ENCODE results near the gene WSCD2.

The WSCD2 gene

DNA sequence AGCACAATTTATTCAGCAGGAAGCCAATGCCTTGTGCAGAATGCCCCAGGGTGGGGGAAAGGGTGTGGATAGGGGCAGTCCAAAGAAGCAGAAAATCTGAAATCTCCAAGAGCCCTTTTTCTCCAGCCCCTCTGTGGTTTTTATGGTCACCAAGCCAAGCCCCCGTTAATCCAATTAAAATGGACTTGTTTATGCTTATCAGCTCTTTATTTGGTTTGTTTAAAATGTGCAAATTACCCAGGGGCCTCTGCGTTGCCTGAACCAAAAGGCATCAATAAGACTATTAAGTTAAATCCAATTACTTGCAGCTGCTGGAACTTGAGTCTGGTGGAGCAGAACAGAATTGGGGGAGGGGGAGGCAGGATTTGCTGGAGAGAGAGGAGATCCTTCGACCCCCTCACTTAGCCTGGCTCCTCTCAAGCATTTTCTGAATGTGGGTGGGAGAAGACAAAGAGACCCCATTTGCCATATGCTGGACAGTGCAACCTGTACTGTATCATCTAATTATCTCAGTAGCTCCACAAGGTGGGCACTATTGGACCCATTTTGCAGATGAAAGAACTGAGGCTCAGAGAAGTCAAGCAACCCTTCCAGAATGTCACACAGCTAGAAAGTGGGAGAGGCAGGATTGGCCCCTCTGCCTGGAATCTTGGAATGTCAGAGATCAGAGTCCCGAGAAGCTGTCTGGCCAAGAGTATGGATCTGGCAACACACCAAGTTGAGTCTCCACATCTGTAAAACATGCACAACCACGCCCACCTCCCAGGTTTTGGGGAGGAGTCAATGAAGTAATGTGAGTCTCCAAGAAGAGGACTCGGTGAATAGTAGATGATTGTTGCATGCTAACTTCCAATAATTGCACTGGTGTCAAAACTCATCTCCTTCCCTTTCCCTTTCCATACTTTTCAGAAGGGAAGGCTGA lies 143.1 kb downstream of the WSCD2 start:
- DNase-seq: no peak

DNA sequence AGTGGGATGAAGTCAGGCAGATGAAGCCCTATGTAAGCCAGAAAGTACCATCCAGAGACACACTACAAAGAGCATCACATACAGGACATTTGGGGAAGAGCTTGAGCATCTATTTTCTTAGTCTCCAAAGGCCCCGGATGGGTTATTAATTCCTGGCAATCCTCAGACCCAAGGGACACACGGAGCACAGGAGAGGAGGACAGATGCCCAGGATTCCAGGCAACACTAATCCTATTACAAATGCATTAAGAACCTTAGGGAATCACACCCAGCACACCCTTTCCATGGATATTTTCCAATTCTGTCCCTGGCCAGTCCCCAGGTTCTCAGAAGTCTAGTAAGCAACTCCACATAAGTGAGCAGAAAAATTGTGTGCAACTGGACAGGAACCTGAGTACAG lies 144.1 kb downstream of the WSCD2 start:
- DNase-seq: no peak

DNA sequence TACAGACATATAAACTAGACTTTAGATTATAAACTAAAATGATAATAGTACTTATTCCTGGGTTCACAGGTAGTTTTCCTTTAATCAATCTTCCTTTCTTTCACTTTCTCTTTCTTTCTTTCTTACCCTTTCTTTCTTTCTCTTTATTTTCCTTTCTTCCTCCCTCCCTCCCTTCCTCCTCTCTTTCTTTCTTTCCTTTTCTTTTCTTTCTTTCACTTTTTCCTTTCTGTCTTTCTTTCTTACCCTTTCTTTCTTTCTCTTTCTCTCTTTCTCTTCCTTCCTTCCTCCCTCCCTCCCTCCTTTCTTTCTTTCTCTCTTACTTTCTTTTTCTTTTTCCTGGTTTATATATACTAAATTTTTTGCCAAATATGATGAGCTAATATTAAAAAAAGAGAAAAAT lies 148.5 kb downstream of the WSCD2 start:
- no peak for DNase-seq

DNA sequence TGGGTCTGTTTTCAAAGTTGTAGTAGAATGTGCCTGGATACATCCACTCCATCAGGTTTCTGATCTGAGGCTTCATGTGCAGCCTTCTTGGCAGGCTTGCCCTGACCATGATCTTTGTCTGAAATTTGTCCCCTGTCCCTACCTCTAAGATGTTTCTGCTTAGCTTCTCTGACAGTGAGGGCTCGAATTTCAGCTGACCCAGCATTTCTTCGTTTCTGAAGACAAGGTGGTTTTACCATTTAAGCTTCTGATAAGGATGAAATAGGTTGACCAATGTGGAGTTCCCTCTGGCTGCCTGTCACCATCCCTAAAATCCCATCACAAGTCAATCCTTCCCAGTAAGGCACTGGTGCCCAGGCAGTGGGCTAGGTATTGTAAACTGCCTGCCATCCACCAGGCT lies 153.1 kb downstream of the WSCD2 start:
- no peak for DNase-seq

DNA sequence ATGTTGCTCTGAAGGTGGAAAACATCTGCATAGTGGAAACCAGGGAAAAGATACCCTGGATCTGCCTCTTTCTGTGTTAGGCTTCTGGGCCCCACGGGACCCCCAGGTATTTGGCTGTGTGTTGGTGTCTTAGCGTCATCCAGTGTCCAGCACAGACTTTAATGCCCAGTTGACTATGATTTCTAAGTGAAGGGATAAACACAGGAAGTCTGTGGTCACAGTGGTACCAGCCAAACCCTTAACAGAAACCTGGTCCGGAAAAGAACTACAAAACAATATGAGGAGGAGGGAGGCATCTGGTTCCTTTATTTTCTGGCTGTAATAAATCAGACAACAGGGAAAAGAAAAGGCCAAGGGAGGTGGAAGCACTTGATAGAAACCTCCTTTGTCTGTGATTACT lies 153.6 kb downstream of the WSCD2 start:
- DNase-seq: no peak

DNA sequence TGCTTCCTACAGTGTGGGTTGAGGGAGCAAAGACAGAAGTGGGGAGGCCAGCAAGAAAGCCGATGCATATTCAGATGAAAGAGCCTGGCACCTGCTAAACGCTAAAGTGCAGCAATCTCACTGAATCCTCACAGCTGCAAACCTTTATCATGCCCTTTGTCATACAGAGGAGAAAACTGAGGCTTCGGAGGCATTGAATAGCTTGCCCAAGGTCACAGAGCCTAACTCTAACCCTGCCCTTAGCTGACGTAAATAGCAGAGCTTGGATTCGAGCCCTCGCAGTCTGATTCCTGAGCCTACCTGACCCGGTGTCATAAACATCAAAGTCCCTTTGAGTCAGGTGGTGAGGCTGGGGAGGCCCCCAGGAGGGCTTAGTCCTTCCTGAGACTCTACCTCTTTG lies 155.1 kb downstream of the WSCD2 start:
- no peak for DNase-seq

DNA sequence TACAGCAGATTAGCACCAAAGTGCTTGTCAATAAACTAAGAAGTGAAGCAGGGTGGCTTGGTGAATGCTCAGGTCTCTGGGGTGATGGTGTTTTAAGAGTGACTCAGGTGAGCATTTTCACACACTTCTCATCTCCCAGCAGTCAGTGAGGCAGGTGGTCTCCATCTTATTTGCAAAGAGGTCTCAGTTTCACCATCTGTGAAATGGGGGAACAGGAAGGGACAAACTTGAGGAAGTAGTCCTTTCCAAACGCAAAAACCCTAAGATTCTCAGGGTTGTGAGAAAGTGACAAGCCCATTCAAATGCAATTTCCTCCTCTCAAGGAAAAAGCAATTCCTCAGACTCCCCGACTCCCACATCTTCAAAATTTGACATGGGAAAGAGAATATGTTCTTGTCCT lies 155.9 kb downstream of the WSCD2 start:
- no peak for DNase-seq

DNA sequence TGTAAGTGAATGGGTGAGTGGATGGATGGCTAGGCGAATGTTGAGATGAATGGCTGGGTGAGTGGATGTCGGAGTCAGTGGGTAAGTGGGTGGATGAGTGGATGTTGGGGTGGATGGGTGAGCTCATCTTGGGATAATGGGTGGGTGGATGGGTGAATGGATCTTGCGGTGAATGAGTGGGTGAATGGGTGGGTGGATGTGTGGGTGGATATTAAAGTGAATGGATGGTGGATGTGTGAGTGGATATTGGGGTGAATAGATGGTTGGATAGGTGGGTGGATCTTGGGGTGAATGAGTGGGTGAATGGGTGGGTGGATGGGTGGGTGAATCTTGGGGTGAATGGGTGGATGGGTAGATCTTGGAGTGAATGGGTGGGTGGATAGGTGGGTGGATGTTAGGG lies 158.1 kb downstream of the WSCD2 start:
- no peak for DNase-seq

DNA sequence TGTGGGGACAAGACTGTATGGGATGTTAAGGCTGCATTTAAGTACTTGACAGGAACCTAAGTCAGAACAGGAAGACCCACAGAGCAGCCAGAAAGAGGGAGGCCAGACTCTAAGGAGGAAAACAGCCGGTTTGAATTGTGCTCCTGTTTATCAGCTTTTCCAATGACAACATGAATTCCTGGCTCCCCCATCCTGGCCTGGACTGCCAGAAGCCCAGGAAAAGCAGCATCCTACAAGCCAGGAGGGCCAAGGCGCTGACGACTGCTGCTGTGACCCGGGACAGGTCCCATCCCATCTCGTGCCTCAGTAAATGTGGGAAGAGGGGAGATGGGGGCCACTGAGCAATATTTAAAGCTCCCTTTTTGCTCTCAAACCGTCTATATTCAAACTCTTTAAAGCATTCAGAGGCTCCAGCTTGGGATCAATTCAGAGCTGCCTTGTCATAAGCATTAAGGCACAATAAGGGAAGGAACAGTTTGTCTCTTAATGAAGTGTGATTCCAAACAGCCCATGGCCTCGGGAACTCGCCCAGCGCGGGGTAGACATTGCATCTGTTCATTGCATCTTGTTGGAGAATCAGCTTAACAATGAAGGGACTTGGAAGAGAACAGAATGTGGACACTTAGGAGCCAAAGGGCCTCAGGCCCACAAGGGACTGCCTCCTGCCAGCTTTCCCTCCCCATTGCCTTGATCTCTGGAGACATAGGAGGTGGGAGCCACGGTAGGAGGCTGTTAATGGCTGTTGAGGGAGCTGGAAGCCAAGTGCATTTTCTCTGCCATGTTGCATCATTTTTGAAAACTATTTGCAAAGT lies 160.5 kb downstream of the WSCD2 start:
- DNase-seq: peak; percentile 87

DNA sequence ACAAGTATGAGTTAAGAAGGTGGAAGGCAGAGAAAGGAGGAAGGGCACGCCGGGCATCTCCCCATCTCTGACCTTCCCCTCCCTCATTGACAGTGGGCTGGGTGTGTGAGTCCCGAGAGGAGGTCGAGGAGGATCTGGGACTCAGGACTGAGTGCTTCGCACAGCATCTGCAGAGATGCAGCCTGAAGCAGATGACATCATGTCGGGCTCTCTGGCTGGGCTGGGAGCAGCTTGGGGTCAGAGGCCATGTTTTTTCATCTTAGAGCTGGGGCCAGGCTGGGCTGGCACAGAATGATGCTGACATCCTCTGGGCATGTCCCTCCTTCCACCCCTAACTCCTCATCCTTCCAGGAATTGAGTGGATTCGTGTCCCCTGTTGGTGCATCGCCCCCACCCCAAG lies 166.6 kb downstream of the WSCD2 start:
- DNase-seq: no peak

DNA sequence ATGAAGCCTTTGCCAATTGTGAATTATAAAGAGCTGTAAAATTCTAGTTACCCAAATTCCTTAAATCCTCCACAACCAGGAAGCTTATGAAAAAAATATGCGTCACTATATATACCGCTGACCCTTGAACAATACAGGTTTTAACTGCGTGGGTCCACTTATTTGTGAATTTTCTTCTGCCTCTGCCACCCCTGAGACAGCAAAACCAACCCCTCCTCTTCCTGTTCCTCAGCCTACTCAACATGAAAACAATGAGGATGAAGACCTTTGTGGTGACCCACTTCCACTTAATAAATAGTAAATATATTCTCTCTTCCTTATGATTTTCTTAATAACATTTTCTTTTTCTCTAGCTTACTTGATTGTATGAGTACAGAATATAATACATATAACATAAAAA lies 167.9 kb downstream of the WSCD2 start:
- no peak for DNase-seq

DNA sequence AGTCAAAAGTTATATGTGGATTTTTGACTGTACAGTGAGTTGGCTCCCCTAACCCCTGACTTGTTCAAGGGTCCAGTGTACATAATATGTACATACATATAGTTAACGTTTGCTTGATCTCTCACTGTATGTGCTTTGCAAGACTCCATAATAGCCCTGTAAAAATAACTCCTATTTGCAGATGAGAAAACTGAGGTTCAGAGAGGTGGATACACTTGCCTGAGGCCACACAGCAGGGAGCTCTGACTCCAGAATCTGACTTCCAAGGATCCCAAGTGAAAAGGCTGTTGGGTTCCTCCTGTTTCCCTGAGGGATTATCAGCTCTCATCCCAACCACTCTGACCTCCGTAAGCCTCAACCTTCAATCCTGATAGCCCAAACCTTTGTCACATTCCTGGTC lies 168.3 kb downstream of the WSCD2 start:
- no peak for DNase-seq

DNA sequence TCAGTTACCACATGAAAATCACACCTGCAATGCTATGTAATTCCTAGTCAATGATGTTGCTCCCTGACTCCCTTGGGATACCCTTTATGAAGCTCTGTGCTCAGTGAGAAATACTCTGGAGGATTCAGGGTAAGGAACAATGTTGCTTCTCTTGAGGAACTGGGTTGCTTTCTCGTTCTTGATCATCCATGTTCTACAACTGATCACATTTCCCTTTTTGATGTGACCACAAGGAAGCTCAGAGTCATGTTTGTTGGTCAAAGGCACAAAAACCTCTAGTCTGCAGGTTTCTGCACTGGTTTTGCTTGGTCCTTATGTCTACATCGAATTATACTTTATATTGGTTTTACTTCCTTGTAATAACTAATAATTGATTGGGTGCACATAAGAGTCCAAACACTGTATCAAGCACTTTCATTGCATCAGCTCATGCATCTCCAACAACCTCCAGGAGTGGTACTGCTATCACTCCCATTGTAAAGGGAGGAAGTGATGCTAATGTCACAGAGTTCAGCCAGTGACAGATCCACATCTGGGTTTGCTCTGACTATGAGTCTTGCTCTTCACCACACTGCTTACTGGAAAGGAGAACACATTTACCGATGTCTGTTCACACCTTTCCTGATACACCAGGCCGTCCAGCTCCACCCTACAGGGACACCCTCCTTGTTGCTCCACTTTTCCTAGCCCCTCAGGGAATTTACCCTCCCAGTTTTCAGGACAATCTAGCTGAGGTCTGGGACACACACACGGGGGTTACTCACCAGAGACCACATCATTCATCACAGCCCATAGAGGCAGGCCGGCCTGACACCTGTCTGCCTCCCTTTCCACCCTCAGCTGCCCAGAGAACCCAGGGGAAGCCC lies 169.0 kb downstream of the WSCD2 start:
- no peak for DNase-seq

DNA sequence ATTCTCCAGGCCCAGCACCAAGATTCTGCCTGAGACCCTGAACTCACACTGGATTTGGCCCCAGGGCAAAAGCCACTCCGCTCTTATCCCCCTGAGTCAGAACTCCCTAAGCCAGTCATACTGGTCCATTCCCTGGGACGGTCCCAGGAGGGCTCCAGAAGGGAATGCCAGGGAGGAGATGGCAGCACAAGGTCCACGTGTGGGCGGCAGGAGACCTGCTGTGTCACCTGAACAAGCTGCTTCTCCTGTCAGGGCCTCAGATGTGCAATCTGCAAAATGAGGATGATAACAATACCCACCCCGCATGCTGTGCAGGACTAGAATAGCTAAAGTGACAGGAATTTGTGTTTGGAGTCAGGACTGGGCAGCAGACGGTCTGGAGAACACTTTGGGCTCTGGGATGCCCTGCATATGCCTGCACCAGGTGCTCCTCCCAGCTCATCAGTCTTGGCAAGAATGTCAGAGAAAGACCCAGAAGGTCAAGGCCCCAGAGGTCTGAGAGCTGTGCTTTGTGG lies 169.7 kb downstream of the WSCD2 start:
- no peak for DNase-seq

DNA sequence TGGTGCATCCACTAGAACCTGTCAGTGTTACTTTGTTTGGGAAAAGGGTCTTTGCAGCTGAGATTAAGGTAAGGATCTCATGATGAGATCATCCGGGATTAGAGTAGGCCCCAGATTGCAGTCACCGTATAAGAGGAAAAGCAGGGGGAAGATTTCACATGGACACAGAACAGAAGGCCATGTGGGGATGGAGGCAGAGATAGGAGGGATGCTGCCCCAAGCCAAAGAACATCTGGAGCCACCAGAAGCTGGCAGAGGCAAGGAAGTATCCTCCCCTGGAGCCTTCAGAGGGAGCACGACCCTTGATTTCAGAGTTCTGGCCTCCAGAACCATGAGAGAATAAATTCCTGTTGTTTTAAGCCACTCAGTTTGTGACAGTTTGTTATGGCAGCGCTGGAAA lies 170.4 kb downstream of the WSCD2 start:
- no peak for DNase-seq
